Gastrocnemius medialis (tissue), 4 donors: ENCODE results near the gene NDUFC2. TPM values are rescaled to one million over a fixed set of nuclear protein-coding genes. Genes with fewer than 3 reads are reported as not detected.
"Not testable (repeated sequence)": the region's sequence is repeated elsewhere in the genome, so short reads cannot be mapped to it uniquely, and the experiment has no call there.

Experiments
- ATAC-seq, 2 donors: fragments of 150-250 bp; one replicate each; pipeline ENCODE4 v1.9.1; 2016
- DNase-seq, 2 donors: peaks; one replicate each; pipeline ENCODE4 v3.0.0-alpha.2; 2019
- H3K27ac ChIP-seq, 4 donors: fragments of 200-600 bp; sonication (generic); 1 replicate in 1 of 4; 2 replicates in 3 of 4; pipeline ENCODE4 v1.5.1; 2016 to 2018; ENCODE audit warnings: mild to moderate bottlenecking in 2 of 4, moderate library complexity in 1 of 4
- H3K27me3 ChIP-seq, 3 donors: fragments of 200-600 bp; sonication (generic) in 2 of 3; 1 replicate in 1 of 3; 2 replicates in 2 of 3; pipeline versions ENCODE4 v1.5.1 to v1.6.0; 2016 to 2019; ENCODE audit warnings: mild to moderate bottlenecking in 1 of 3, moderate library complexity in 1 of 3
- H3K36me3 ChIP-seq, 2 donors: fragments of 200-600 bp; sonication (generic) in 1 of 2; one replicate each; pipeline ENCODE4 v1.5.1; 2017 to 2018
- H3K4me1 ChIP-seq, 2 donors: fragments of 200-600 bp; sonication (generic) in 1 of 2; one replicate each; pipeline ENCODE4 v1.5.1; 2016 to 2017; ENCODE audit warnings: mild to moderate bottlenecking in 2 of 2
- H3K4me3 ChIP-seq, 4 donors: fragments of 200-600 bp; sonication (generic) in 3 of 4; 1 replicate in 1 of 4; 2 replicates in 3 of 4; pipeline ENCODE4 v1.5.1; 2016 to 2019; ENCODE audit warnings: mild to moderate bottlenecking in 2 of 4
- H3K9me3 ChIP-seq, 3 donors: fragments of 200-600 bp; sonication (generic) in 2 of 3; 1 replicate in 1 of 3; 2 replicates in 2 of 3; pipeline ENCODE4 v1.5.1; 2016 to 2019
- POLR2A ChIP-seq, 2 donors: fragments of 450-650 bp; IDR thresholded peaks; one replicate each; pipeline ENCODE4 v1.6.1; 2017; ENCODE audit warnings: antibody characterized with exemption in 2 of 2, mild to moderate bottlenecking in 2 of 2, moderate library complexity in 2 of 2
- in situ Hi-C, 4 donors: fragments of 200-750 bp; cut with MboI; loops; one replicate each; pipeline versions ENCODE4 v1.15.0 to v1.8.0; 2017; ENCODE audit warnings: low sequenced_read_pairs in 4 of 4
- intact Hi-C: fragments of 100-400 bp; cut with DNase I; formaldehyde crosslinking; loops from one replicate; pipeline ENCODE4 v1.15.1; 2023; ENCODE audit warnings: low total_unique reads
- total RNA-seq, 4 donors: library from RNA; depleted of rRNA; stranded (reverse); fragments of >200 nt; gene quantifications; one replicate each; pipeline versions ENCODE4 v1.1.0 to v1.2.3, GENCODE V29; 2016
- TF ChIP-seq, protein P1 (sequence below), 5 experiments: fragments of 450-650 bp in 3 of 5; fragments of 200-600 bp in 2 of 5; sonication (generic) in 2 of 5; IDR thresholded peaks in 4 of 5; conservative IDR thresholded peaks in 1 of 5; 1 replicate in 4 of 5; 2 replicates in 1 of 5; pipeline ENCODE4 v1.5.1; 2016 to 2019; ENCODE audit warnings: antibody characterized with exemption in 5 of 5, mild to moderate bottlenecking in 3 of 5, moderate library complexity in 3 of 5

NDUFC2 gene
- total RNA-seq, 4 donors from 2014 or later = 83.7 to 207 (median 156) TPM

- ATAC-seq = no peak
- no peak for DNase-seq
- Histone ChIP-seq H3K9me3 (no peaks in the 10 kb centered on the region), H3K36me3 (no peaks in the 10 kb centered on the region), H3K4me3 (peak overlapping the region in 1 of 4 donors; percentile 91), H3K27ac (peak overlapping the region in 1 of 4 donors; percentile 95), H3K4me1 (peaks cover 20 to 34% of the 10 kb centered on the region in 2 donors), H3K27me3 (no peaks in the 10 kb centered on the region)
- TF ChIP-seq, protein P1, sequence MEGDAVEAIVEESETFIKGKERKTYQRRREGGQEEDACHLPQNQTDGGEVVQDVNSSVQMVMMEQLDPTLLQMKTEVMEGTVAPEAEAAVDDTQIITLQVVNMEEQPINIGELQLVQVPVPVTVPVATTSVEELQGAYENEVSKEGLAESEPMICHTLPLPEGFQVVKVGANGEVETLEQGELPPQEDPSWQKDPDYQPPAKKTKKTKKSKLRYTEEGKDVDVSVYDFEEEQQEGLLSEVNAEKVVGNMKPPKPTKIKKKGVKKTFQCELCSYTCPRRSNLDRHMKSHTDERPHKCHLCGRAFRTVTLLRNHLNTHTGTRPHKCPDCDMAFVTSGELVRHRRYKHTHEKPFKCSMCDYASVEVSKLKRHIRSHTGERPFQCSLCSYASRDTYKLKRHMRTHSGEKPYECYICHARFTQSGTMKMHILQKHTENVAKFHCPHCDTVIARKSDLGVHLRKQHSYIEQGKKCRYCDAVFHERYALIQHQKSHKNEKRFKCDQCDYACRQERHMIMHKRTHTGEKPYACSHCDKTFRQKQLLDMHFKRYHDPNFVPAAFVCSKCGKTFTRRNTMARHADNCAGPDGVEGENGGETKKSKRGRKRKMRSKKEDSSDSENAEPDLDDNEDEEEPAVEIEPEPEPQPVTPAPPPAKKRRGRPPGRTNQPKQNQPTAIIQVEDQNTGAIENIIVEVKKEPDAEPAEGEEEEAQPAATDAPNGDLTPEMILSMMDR (IDR thresholded peaks at IDR 0.05 in 4 of 5, conservative IDR thresholded peaks at IDR 0.05 in 1 of 5) = no peak
- no peak for TF ChIP-seq POLR2A (IDR thresholded peaks at IDR 0.05)
- in situ Hi-C loops (no loop called here), intact Hi-C loops (no loop called here)
Measured at GRCh38 chr11:78080818-78081495, 1.3 kb upstream of the NDUFC2 start.

DNA sequence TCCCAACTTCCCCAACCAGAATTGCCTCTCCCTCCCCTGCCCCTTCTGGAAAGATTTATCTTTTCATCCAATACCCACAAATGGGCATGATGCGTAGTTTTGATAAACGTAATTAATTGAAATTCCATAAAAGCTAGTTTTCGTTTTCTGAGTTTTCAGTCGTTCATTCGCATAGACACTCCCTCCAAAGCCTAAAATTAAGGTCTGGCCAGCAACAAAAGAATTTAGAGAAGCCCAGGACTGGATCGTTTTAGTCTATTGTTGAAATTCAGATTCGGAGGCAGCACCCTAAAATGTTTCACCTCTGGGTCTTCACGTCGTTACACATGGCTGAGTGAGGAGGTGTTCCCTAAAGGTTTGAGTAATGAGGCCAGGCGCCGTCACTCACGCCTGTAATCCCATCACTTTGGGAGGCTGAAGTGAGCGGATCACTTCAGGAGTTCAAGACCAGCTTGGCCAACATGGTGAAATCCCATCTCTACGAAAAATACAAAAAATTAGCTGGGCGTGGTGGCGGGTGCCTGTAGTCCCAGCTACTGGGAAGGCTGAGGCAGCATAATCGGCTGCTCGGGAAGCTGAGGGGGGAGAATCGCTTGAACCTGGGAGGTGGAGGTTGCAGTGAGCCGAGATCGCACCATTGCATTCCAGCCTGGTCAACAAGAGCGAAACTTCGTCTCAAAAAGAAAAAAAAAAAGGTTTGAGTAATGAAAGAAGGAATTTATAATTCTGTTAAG, 589 bp upstream of the NDUFC2 start:
- Histone ChIP-seq H3K9me3 (no peaks in the 10 kb centered on the region), H3K4me3 (peak overlapping the region; percentile 67 to 97 (median 89)), H3K4me1 (peaks cover 27 to 38% of the 10 kb centered on the region in 2 donors), H3K36me3 (no peaks in the 10 kb centered on the region), H3K27me3 (no peaks in the 10 kb centered on the region), H3K27ac (peak overlapping the region; percentile 85 to 95 (median 88))
- intact Hi-C loops = no loop called here
- in situ Hi-C loops = no loop called here
- no peak for TF ChIP-seq POLR2A (IDR thresholded peaks at IDR 0.05)
- TF ChIP-seq, protein P1 (IDR thresholded peaks at IDR 0.05 in 4 of 5, conservative IDR thresholded peaks at IDR 0.05 in 1 of 5) = no peak
- no peak for DNase-seq
- ATAC-seq = peak in 1 of 2 donors; percentile 21

DNA sequence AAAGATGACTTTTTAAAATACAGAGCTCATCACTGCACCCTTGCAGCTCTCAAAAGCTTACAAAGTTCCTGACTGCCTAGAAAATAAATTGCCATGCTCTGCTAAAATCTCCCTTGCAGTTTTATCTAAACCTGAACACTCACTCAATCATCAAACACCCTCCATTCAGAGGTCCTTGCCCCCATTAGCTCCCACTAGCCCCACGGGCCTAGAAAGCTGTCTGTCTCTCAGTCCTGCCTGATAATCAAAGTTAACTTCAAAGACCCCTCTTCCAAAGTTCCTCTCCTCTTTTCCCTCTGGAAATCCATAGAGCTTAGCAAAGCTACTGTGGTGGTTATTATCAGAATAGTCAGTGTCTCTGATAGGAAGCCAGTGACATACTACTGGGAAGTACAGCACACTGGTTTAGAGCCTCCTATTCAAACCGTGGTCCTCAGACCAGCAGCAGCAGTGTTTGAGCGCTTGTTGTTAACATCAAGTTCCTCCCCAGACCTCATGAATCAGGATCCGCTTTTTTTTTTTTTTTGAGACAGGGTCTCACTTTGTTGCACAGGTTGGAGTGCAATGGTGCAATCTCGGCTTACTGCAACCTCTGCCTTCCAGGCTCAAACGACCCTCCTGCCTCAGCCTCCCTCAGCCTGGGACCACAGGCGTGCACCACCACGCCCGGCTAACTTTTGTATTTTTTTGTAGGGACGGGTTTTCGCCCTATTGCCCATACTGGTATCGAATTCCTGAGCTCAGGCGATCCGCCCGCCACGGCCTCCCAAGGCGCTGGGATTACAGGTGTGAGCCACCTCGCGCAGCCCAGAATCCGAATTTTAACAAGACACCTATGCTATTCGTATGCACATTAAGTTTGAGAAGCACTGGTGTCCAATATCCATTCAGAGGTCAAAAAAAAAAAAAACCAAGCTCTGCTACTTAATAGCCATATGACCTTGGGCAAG, 1.2 kb downstream of the NDUFC2 start:
- no peak for ATAC-seq
- intact Hi-C loops = loop anchor here (2.0 kb wide), 1 partner anchor 60 kb away; the partner anchor contains the start of gene ALG8

GRCh38 chr11:78077592-78077991, 2.1 kb downstream of the NDUFC2 start:
- H3K4me3 ChIP-seq = peak overlapping the region in 2 of 4 donors; percentile 87 to 91
- in situ Hi-C loops, H3K36me3 ChIP-seq, H3K9me3 ChIP-seq, DNase-seq, intact Hi-C loops, H3K27me3 ChIP-seq, ATAC-seq: not testable (repeated sequence)
- H3K27ac ChIP-seq = peak overlapping the region in 1 of 4 donors; percentile 95
- peaks cover 32 to 48% of the 10 kb centered on the region in 2 donors for H3K4me1 ChIP-seq

More for the DNA sequence above, 1.2 kb downstream of the NDUFC2 start:
- no peak for DNase-seq
- Histone ChIP-seq H3K36me3 (no peaks in the 10 kb centered on the region), H3K27ac (peak overlapping the region; percentile 85 to 95 (median 88)), H3K4me3 (peak overlapping the region; percentile 67 to 97 (median 89)), H3K27me3 (no peaks in the 10 kb centered on the region), H3K4me1 (peaks cover 32 to 48% of the 10 kb centered on the region in 2 donors), H3K9me3 (no peaks in the 10 kb centered on the region)
- TF ChIP-seq POLR2A (IDR thresholded peaks at IDR 0.05) = no peak
- TF ChIP-seq, protein P1 (IDR thresholded peaks at IDR 0.05 in 4 of 5, conservative IDR thresholded peaks at IDR 0.05 in 1 of 5) = no peak
- in situ Hi-C loops = no loop called here
